NCI-H146 (cell line): ENCODE data around the gene EPHB1.
A peak's percentile ranks its signal among the peaks of the same experiment; 100 is the strongest.
"Not testable (repeated sequence)": the region's sequence is repeated elsewhere in the genome, so short reads cannot be mapped to it uniquely, and the experiment has no call there.

ENCODE experiments used
- DNase-seq: peaks from one replicate; lab custom pipeline; 2025; lab: John Stamatoyannopoulos, UW

The EPHB1 gene

DNA sequence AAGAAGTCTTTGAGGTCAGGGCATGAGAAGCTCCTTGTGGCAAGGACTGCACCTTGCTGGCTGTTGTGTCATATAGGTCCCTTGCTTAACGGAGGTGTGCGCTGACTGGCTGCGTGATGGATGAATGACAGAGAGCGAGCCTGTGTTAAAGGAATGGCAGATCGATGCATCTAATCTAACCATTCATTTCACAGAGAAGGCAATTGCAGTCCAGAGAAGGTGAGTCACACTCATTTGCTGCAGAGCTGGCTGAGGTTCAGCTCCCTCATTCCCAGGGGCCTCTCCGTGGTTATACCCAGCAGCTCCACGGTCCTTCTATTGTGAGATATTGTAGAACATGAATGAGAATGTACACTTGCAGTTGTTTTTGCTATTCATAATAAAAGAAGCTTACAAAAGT lies 289.3 kb downstream of the EPHB1 start:
- DNase-seq, result no peak

DNA sequence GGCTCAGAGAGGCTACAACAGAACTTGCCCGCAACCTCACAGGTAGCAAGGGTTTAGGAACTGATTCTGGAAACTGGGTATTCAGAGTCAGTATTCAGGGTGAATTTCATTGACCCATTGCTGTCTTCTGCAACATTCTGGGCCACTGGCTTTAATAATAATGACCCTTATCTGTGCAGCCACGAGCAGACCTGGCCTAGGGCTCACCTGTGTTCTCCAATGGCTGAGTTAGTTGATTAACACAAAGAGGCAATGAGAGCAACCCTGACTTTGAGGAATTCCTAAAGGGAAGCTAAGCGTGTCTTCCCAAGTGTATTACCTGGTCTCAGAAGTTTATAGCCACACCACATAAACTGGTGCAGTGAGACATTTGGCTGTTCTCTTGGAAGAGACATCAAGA lies 289.9 kb downstream of the EPHB1 start:
- DNase-seq, result no peak

DNA sequence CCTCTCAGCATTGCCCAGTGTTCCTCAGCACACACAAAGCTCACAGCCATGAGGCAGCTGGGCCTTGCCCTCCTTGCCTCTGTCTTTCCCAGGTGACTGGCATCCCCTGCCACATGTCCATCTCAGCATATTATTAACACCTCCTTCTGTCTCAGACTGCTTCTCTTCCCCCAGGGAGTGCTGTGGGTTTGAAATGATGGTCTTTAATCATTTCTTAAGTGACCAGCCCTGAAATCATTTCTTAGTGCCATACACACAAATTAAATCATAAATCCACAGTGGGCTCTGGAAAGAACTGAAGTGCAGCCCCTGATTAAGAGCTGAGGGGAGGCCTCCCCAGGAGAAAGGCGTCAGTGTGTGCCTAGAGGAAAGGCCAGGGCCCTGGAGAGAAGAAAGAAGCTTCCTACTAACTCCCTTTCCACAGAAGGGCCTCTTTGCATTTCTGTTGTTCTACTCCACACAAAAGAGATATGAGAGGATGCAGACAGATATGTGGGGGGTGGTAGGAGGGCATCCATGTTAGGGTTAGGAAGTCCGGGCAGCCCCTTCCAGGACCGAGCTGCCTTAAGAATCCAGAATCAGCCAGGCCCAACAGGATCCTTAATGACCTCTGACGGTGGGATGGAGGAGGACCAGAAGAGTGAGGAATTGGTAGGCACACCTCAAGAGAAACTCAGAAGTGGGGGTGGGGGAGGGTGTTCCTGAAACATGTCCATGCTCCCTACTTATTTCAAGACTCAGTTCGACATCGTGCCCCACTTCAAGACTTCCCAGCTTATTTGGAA lies 290.8 kb downstream of the EPHB1 start:
- no peak for DNase-seq

DNA sequence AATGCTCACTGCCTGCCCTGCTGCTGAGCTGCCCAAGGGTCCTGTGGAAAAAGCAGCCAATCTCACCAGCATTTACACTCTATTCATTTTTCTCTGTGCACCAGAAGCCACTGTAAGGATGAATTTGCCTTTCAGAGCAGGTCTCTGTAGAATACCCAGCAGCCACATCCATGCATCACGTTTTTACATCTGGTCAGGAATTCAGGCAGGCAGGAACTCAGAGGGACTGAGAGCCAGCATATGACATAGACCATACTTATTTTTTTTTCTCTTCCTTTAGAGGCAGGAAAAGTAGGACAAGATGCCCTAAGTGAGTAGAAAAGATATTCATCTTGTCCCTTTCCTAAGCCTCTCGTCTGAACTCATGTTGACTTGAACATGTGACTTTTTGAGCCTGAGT lies 292.7 kb downstream of the EPHB1 start:
- DNase-seq, result no peak

DNA sequence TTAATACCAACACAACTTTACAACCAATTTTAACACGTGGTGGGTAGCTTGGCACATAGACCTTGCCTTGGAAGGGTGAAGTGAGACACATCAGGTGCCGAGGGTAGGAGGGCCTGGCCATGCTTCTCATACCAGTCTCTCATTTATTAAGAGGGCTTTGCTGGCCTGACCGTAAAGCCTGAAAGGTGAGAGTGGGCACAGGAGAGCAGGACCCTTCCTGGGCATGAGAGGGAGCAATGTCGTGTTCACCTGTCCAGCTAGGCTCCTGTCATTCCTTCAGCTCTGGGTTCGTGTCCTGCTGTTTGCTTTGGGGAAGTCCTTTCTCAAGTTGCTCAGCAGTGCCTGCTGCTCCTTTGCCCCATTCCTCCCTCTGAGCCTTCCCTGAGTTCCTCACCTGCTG lies 294.4 kb downstream of the EPHB1 start:
- no peak for DNase-seq

DNA sequence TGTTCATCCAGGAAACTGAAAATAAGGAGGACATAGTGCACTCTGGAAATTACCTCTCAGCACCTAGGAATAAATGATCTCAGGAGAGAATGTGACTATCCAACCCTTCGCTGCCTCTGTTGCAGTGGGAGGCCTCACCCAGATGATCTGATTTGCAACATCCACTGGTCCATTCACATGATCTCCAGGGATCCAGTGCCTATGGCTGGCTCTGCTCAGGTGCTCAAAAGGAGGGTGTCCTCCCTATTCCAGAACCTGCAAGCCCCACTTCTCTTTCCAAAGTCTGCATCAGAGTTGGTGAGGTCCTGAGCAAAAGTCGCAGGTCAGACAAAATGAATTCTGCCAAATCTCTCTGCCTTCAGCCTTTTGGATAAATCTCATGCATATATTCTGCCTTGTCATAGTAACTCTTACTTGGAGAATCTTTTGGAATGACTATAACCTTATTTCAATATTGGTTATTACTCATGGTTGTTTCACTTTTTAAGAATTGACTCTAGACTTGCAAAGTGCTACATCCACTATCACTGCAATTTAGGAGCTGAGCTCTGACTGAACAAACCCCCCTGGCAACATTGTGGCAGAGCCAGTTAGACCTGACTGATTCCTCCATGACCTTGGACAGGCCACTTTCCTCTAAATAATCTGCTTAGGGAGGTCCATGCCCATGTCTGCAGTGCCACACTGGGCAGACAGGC lies 295.1 kb downstream of the EPHB1 start:
- no peak for DNase-seq

DNA sequence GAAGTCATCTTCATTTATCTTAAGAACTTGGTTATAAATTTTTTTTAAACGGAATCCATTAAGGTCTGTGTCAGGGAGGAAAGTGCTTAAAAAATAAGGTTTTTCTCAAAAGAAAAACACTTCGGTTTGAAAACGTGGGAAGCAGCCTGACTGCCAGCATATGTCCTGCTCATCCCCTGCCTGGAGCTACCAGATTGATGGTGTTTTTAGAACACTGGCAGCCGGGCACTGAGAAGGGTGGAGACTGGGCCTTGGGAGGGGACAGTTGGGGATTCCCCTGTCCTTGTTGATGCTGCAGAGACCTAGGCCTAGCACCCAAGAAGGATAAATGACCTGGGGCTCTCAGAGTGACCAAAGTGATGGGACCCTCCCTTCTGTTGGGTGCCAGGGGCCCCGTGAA lies 296.9 kb downstream of the EPHB1 start:
- DNase-seq, result no peak

DNA sequence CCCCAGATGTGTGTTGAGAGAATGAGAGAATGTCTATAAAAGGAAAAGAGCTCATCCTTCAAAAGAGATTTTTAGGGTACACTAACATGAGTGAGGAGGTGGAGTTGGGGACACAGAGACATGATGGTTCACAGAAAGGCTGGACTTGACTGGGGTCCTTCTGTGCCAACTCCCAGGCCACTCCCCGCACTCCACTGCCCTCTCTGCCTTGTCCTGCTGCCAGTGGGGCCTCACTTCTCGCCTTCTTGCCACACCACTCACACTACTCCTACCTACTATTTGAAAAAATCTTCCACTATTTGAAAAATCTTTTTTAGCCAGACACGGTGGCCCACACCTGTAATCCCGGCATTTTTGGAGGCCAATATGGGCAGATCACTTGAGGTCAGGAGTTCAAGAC lies 298.1 kb downstream of the EPHB1 start:
- no peak for DNase-seq

DNA sequence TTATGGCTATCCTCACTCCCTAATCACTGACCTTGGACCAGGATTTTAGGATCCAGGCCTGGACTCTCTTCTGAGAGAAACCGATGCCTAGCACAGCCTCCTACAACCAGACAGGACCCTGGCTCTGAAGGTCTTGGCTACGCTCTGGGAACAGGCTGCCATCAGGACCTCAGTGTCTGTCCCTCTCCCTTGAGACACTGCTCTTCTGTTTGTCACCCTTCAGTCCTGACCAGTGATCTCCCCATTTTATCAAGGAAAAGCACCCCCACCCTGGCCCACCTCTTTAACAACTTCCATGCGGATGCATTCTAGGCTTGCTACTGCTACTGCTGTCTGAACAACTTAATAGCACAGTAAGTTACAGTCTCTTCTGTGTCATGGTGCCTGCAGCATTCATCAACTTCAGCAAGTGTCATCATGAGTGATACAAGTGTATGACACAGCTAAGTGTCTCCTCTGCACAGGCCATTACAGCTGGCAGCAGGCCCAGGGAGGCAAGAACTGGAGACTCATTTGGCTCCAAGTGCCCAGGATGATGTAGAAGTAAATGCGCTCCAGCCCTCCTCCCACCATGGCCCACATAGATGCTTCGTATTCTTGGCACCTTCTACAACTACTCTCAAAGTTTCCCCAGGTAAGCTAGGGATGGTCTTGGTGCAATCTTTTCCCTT lies 302.4 kb downstream of the EPHB1 start:
- DNase-seq, result no peak

DNA sequence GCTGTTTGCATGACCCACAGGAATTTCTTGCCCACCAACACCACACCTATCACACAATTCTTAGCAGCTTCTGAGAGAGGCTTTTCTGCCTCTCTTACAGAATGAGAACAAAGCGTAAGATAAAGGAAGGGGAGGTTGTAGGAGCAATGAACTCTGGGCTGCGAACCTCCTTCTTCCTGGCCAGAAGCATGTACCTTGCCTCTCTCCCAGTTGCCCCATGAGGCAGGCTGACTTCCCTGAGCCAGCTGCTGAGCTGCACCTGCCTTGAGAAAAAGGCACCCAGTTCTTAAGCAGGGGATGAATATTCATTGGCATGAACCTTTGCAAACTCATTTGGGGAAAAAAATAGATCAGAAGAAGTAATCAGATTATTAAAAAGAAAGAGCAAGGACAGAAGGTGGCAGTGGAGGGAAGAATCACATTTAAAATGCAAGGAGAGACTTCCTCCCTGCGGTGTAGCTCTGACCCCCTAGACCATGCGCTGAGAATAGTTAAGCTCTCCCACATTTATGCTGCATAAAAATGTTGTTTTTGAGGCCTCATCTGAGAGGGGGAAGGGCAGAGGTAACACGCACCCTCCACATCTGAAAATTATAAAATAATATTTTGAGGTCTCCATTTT lies 304.8 kb downstream of the EPHB1 start:
- DNase-seq, result peak; percentile 25

DNA sequence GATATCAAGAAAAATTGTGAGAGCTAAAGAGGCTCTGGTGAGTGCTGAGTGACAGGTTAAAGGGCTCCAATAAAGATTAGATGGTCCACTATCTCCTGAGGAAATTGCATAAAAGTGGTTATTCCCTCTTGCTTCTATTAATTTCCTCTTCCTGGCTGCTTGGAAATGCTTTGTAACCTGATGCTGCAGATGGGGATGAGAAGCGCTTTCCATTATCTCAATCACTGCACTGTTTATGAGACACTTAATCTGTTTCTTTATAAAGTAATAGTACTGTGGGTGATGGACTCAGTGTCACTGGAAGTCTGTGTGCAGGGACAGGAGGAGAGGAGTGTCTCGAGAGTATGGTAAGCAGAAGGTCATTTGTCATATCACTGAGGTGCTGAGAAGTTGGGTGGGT lies 305.3 kb downstream of the EPHB1 start:
- DNase-seq, result peak; percentile 52

DNA sequence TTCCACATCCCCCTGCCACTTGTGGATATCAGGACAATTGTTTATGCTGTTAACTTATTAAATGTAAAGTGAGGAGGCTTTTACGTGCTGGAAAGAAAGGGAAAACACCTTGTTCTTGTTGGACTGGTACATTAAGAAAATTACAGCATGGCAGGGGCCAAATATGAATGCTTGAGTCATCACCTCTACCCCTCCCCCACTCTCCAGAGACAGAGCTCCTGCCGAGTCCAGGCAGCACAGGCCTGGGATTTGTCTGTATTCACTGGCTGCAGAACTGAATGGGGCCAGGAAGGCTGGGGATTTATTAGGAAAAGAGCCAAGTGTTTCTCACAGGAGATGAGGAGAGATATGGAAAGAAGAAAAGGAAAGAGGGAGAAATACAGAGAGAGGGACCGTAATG lies 308.9 kb downstream of the EPHB1 start:
- DNase-seq, result peak; percentile 79

DNA sequence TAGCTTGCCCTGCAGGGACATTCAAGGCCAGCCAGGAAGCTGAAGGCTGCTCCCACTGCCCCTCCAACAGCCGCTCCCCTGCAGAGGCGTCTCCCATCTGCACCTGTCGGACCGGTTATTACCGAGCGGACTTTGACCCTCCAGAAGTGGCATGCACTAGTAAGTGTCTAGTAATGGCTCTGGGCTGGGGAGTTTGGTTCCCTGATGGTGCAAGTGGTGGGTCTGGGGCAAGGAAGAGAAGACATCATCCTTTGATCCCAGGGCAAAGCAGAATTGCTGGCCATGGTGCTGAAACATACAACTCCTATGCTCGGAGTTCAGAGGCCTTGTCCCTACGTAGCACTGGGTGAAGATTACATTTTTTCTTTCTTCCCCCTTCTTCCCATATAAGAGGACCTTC lies 311.4 kb downstream of the EPHB1 start:
- peak; percentile 100 for DNase-seq

DNA sequence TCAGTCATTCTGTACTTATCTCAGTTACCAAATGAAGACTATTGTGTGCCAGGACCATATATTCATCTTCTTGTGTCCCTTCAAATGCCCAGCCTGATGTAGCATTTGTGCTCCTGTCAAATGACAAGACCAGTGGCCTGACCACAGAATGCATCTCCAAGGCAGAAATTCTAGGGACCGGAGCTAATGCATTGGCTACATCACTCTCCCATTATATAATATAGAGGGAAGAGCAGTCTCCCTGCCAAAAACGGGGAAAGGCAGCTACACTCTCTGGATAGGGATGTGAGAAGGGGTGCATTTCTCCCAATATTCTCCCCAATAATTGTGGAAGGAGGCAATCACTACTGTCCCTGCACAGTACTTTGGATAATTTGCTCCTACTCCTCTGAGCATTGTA lies 312.0 kb downstream of the EPHB1 start:
- DNase-seq, result peak; percentile 46

DNA sequence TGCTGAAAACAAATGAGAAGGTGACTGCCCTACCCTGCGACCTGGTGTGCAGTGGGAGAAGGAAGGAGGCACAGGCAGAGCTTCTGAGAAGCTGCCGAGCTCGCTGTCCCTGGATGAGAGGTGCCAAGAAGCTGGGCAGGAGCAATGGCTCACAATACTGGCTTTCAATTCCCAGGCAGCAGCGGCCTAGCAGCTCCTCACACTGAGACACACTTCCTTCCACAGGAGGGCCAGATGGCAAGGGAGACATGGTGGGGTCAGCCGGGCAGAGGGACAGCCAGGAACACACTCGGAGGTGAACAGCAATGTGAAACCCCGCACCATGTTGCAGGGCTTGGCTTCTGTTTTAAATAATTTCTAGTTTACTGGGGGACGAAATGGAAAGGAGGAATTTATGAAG lies 314.6 kb downstream of the EPHB1 start:
- DNase-seq, result peak; percentile 42

DNA sequence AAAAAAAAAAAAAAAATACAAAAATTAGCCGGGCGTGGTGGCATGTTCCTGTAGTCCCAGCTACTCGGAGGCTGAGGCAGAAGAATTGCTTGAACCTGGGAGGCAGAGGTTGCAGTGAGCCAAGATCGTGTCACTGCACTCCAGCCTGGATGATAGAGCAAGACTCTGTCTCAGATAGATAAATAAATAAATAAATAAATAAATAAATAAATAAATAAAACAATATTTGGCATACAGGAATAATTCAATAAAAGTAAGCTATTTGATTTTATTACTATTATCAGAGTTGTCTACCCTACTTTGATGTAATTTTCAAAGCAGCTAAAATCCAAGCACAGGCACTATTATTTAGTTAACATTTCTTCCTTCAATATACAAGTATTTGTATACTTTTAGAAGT lies 319.5 kb downstream of the EPHB1 start:
- DNase-seq, result not testable (repeated sequence)

DNA sequence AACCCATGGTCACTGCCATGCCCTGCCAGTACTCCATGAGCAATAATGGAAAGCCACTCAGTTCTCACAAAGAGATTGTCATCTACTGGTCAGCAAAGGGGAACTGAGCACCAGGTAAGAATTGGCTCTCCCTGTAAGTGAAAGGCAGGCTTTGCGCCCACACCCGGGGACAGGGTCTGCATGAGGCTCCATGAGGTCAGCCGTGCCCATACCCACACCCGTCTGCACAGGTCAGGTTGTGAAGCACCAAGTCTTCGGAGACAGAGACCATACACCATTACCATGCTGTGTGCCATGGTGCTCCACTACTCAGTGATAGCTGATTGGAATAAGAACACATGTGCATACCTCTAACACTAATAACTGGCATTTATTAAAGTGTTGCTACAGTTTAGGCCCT lies 322.9 kb downstream of the EPHB1 start:
- no peak for DNase-seq

DNA sequence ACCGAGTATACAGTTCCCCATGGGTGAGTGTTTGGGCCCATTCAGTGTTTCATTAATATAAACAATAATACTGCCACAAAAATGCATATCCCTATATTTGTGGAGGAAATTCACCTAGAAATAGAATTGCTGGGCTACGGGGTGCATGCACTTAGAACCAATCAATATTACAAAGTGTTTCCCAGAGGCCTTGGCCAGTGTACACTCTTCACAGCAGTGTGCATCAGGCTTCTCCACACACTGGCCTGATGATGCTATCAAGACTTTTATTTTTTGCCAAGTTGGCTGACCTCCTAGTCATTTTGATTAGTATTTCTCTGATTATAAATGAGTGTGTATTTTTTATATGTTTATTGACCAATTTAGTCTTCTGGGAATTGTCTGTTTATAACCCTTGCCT lies 323.7 kb downstream of the EPHB1 start:
- no peak for DNase-seq

DNA sequence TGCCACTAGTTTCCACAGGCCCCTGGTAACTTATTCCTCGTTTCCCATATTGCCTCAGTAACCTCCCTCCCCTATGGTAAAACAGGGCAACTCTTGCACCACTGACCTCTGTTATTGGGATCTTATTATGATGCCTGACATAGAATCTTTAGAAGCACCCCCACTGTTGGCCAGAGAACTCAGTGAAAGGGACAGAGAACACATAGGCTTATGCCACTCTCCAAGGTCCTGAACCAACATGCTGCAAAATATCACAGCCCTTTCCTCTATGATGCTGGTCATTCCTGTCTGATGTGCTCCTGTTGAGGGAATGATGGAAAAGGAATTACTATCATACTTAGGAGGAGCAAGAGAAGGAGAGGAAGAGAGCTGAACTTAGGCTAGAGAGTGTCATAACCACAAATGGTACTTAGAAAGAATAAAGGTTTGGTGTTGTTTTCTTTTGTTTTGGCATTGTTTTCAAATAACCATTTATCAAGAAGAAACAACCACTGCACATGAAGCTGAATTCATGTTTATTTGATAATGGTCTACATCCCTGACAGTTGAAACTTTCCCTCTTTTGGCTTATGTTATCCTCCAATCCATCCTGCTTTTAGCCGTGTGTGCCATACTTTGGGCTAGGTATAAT lies 330.2 kb downstream of the EPHB1 start:
- no peak for DNase-seq

DNA sequence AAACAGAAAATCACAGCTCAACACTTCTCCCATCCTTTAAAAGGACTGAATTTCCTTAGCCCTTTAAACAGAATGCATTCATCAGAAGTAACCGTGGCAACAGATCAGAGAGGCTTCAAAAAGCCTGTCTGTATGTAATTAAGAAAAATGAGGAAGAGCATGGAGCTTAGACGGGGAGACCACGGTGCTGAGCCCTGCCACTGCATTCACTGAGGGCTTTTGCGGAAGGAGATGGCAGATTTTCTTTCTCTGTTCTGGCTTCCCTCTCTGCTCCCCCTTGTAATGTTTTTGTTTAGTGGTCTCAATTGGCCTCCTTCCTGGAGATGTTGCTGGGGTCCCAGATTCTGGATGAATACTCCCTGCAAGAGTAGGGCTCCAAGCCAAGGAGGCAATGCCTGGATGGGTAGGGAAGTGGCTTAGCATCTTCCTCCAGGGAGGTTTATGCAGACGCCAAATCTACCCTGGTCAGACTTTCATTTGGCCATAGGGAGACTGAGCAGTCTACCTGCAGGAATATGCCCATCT lies 332.9 kb downstream of the EPHB1 start:
- no peak for DNase-seq

DNA sequence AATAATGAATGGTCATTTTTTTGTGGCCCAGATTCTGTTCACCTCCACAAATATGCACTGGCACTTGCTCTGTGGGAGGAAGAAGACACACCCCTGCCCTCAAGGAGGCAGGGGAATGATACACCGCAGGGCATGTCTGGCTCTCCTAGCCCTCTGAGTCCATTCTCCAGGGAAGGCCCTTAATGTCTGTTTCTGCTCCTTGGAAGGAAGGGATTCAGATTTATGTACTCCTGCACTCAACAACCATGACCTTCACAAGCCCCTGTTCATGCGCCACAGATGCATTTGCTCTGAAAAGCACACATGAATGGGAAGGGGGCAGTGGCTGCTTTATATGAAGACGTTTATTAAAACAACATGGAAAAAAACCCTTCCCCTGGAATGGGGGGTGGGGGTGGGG lies 333.8 kb downstream of the EPHB1 start:
- DNase-seq, result no peak

DNA sequence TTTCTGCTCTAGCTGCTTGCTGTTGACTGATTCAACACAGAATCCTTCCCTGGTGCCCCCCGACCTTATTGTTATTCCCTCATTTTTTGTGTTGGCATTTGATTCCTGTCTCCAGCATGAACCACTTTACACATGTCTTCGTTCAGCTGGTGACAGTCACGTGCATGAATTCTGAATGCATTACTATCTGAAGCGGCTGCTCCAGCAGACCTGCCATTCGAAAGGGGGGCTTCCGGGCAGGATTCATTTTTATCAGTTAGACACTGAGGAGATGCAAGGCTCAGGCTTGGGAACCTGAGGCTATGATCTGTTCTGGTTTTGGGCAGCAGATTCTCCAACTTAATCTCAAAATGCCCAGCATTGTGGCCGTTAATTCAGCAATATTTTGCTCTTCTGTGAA lies 336.2 kb downstream of the EPHB1 start:
- no peak for DNase-seq
